IPS-18a (cell line): ENCODE data around the gene RP2.

Source experiments
- H3K27ac ChIP-seq: one replicate; pipeline ENCODE4 v1.5.1; 2013; ENCODE audit warnings: low read length
- H3K27me3 ChIP-seq: one replicate; pipeline ENCODE4 v1.6.1; 2013; ENCODE audit warnings: mild to moderate bottlenecking, low read length; ENCODE audit not compliant: control insufficient read depth, insufficient read depth
- H3K36me3 ChIP-seq: one replicate; pipeline ENCODE4 v1.6.1; 2013; ENCODE audit warnings: low read depth, low read length; ENCODE audit not compliant: control insufficient read depth
- H3K4me1 ChIP-seq: one replicate; pipeline ENCODE4 v1.6.1; 2013; ENCODE audit warnings: low read depth, low read length; ENCODE audit not compliant: control insufficient read depth
- H3K4me3 ChIP-seq: one replicate; pipeline ENCODE4 v1.5.1; 2013; ENCODE audit warnings: low read length
- H3K9ac ChIP-seq: one replicate; pipeline ENCODE4 v1.6.1; 2013; ENCODE audit warnings: mild to moderate bottlenecking, low read length, moderate library complexity
- H3K9me3 ChIP-seq: one replicate; pipeline ENCODE4 v1.6.1; 2013; ENCODE audit warnings: low read depth, low read length; ENCODE audit not compliant: control insufficient read depth

RP2 gene

DNA sequence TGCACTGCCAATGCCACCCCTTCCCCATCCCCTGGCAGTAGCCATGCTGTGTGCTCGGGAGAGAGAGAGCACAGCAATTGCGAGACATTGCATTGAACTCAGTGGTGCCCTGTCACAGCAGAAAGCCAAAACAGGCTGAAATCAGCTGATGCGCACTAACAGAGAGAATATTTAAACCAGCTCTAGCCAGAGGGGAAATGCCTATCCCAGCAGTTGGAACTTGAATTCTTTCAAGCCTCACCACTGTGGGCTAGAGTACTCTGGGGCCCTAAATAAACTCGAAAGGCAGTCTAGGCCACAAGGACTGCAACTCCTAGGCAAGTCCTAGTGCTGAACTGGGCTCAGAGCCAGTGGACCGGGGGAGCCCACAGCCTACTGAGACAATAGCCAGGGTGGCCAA, 17.7 kb upstream of the RP2 start:
- H3K9ac ChIP-seq = no peak overlapping the region
- peaks cover 5% of the 10 kb centered on the region for H3K9me3 ChIP-seq
- H3K4me3 ChIP-seq = no peak overlapping the region
- no peaks in the 10 kb centered on the region for H3K4me1 ChIP-seq
- no peak overlapping the region for H3K27ac ChIP-seq
- H3K36me3 ChIP-seq = no peaks in the 10 kb centered on the region
- H3K27me3 ChIP-seq = no peaks in the 10 kb centered on the region

DNA sequence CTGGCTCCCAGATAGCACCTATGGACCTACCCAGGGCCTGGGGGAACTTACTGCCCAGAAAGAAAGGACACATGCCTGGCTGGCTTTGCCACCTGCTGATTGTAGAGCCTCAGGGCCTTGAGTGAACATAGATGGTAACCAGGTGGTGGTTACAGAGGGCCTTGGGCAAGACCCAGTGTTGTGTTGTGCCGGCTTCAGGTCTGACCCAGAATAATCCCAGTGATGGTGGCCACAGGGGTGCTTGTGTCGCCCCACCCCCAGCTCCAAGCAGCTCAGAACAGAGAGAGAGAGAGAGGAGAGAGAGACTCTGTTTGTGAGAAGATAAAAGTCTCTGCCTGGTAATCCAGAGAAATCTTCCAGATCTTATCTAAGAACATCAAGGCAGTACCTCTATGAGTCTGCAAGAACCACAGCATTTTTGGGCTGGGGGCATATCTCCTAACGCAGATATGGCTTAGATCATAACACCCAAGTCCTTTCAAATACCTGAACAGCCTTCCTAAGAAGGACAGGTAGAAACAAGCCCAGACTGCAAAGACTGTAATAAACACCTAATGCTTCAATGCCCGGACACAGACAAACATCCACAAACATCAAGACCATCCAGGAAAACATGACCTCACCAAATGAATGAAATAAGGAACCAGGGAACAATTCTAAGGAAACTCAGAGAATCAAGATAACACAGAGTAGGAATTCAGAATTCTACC, 16.3 kb upstream of the RP2 start:
- H3K9ac ChIP-seq = no peak overlapping the region
- H3K9me3 ChIP-seq = peaks cover 5% of the 10 kb centered on the region
- H3K27me3 ChIP-seq = no peaks in the 10 kb centered on the region
- H3K4me3 ChIP-seq = no peak overlapping the region
- no peaks in the 10 kb centered on the region for H3K4me1 ChIP-seq
- no peak overlapping the region for H3K27ac ChIP-seq
- H3K36me3 ChIP-seq = no peaks in the 10 kb centered on the region

DNA sequence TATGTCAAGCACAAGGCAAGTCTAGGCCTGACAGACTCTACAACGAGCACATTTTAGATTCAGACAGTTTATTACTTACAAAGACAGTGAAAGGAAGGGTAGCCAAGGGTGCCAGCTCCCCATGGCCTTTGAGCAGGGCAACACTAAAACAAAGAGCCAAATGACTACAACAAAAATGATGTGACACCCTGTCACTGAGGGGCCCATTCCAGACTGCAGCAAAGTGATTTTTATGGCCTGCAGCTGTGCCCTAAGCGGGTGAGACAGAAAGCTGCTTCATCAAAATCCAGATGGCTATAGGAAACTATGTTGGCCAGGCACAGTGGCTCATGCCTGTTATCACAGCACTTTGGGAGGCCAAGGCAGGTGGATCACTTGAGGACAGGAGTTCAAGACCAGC, 13.4 kb upstream of the RP2 start:
- Histone ChIP-seq H3K27me3 (no peaks in the 10 kb centered on the region), H3K4me1 (no peaks in the 10 kb centered on the region), H3K9ac (no peak overlapping the region), H3K27ac (no peak overlapping the region), H3K36me3 (no peaks in the 10 kb centered on the region), H3K4me3 (no peak overlapping the region), H3K9me3 (peaks cover 5% of the 10 kb centered on the region)

DNA sequence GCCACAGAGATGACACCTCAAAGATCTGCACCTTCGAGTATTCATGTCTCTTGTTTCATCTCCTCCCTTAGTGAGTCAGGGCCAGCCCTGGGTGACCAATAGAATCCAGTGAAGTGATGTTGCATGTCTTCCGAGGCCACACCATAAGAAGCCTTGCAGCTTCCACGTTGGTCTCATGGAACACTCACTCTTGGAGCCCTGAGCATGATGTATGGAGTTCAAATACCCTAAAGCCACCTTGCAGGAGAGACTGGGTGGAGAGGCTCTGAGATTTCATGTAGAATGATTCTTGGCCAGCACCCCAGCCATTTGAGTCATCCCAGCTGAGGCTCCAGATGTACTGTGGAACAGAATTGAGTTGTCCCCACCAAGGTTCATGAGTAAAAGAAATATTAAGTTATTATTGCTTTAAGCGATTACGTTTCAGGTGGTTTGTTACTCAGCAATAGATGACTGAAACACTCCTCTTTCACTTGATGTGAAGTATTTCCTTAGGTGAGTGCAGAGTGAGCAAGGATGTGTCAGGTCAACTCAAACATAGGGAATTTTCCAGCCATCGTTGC, 5.0 kb upstream of the RP2 start:
- no peak overlapping the region for H3K9ac ChIP-seq
- H3K9me3 ChIP-seq = no peaks in the 10 kb centered on the region
- no peak overlapping the region for H3K4me3 ChIP-seq
- H3K4me1 ChIP-seq = no peaks in the 10 kb centered on the region
- no peaks in the 10 kb centered on the region for H3K36me3 ChIP-seq
- no peaks in the 10 kb centered on the region for H3K27me3 ChIP-seq
- H3K27ac ChIP-seq = no peak overlapping the region

- Histone ChIP-seq H3K4me1 (peaks cover 6% of the 10 kb centered on the region), H3K4me3 (peak overlapping the region; percentile 81), H3K27ac (no peak overlapping the region), H3K36me3 (no peaks in the 10 kb centered on the region), H3K9me3 (peaks cover 2% of the 10 kb centered on the region), H3K9ac (peak overlapping the region; percentile 58), H3K27me3 (no peaks in the 10 kb centered on the region)
These were observed 979 bp downstream of the RP2 start for GRCh38 chrX:46837558-46838485.

GRCh38 chrX:46838486-46838870, 1.6 kb downstream of the RP2 start:
- no peaks in the 10 kb centered on the region for H3K36me3 ChIP-seq
- H3K4me1 ChIP-seq = peaks cover 6% of the 10 kb centered on the region
- no peak overlapping the region for H3K27ac ChIP-seq
- no peak overlapping the region for H3K9ac ChIP-seq
- peaks cover 6% of the 10 kb centered on the region for H3K9me3 ChIP-seq
- H3K27me3 ChIP-seq = no peaks in the 10 kb centered on the region
- H3K4me3 ChIP-seq = peak overlapping the region; percentile 81

DNA sequence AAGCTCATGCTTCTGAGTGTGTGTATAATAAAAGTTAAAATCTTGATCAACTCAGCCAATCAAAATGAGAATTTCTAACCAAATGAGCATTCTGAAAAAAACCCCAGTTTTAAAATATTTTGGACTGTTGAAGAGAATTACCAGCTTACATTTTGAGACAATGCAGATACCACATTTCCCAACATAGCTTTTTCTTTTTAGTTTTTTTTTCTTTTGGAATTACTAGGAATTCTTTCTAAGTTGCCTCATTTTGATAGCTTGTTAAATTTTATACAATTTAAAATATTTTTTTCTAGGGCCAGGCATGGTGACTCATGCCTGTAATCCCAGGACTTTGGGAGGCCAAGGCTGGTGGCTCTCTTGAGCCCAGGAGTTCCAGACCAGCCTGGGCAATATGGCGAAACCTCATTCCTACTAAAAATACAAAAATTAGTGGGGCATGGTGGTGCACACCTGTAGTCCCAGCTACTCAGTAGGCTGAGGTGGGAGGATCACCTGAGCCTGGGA, 2.2 kb downstream of the RP2 start:
- H3K27ac ChIP-seq = no peak overlapping the region
- H3K27me3 ChIP-seq = no peaks in the 10 kb centered on the region
- peaks cover 6% of the 10 kb centered on the region for H3K4me1 ChIP-seq
- H3K9ac ChIP-seq = no peak overlapping the region
- H3K36me3 ChIP-seq = no peaks in the 10 kb centered on the region
- H3K4me3 ChIP-seq = no peak overlapping the region
- H3K9me3 ChIP-seq = peaks cover 6% of the 10 kb centered on the region

DNA sequence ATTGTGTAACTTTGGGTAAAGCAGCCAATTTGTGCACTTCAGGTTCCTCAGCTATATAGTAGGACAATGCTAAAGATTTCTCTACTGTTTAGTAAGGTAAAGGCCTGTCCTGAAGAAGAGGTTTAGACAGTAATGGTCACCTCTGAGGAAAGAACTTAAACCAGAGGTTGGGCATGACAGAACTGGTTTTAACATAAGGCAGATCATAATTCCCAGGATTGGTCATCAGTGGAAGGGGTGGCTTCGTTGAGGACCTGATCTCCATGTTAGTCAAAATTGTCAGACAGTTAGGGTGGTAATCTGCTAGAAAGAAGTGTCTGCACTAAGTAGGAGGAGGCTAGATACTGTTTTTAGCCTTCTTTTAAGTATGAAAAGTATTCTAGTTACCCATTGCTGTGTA, 4.1 kb downstream of the RP2 start:
- Histone ChIP-seq H3K4me3 (no peak overlapping the region), H3K4me1 (peaks cover 6% of the 10 kb centered on the region), H3K9ac (no peak overlapping the region), H3K27me3 (no peaks in the 10 kb centered on the region), H3K27ac (no peak overlapping the region), H3K9me3 (peaks cover 14% of the 10 kb centered on the region), H3K36me3 (no peaks in the 10 kb centered on the region)

DNA sequence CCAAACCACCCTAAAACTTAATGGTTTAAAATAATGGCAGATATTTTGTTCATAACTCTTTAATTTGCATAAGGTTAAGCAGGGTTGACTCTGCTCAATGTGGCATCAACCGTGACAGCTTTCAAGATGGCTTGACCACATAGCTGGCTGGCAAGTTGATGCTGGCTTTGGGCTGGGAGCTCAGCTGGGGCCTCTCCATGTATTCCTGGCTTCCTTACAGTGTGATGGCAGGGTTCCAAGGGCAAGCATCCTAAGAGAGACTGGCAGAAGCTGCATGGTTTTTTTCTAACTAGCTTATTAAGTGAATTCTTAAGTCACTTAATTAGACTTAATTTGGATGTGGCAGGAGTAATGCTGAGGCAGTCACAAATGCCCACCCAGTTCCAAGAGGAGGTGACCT, 4.5 kb downstream of the RP2 start:
- Histone ChIP-seq H3K9ac (no peak overlapping the region), H3K4me1 (peaks cover 6% of the 10 kb centered on the region), H3K27ac (no peak overlapping the region), H3K27me3 (no peaks in the 10 kb centered on the region), H3K36me3 (no peaks in the 10 kb centered on the region), H3K4me3 (no peak overlapping the region), H3K9me3 (peaks cover 17% of the 10 kb centered on the region)

DNA sequence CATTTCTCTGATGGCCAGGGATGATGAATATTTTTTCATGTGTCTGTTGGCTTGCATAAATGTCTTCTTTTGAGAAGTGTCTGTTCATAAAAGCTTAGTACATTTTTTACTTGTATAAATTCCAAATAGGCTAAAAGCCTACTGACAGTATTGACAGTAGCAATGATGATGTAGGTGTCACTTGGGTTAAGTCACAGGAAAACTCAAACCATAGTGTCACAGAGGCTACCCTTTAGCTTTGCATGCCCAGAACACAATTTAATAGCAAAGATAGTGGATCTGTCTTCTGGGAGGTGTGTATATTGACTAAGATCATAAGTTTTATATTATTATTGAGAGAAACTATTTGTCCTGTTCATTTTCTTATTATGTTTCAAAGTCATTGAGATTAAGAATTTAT, 8.1 kb downstream of the RP2 start:
- Histone ChIP-seq H3K36me3 (no peaks in the 10 kb centered on the region), H3K4me3 (no peak overlapping the region), H3K27me3 (no peaks in the 10 kb centered on the region), H3K27ac (no peak overlapping the region), H3K4me1 (no peaks in the 10 kb centered on the region), H3K9me3 (peaks cover 17% of the 10 kb centered on the region), H3K9ac (no peak overlapping the region)

DNA sequence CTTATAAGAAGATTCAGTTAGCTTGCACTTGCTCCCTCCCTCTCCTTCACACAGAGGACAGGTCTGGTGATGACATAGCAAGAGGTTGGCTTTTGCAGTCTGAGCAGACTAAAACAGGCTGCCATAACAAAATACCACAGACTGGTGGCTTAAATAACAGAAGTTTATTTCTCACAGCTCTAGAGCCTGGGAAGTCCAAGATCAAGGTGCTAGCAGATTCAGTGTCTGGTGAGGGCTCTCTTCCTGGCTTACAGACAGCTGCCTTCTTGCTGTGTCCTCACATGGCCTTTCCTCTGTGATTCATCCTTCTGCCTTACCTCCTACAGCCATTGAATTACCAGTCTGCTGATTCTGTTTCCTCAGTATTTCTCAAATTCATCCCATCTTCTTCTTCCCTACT, 13.1 kb downstream of the RP2 start:
- Histone ChIP-seq H3K27me3 (no peaks in the 10 kb centered on the region), H3K9ac (no peak overlapping the region), H3K9me3 (peaks cover 18% of the 10 kb centered on the region), H3K27ac (no peak overlapping the region), H3K4me3 (no peak overlapping the region), H3K36me3 (no peaks in the 10 kb centered on the region), H3K4me1 (no peaks in the 10 kb centered on the region)
